H9 (cell line): ENCODE data around the gene NKX1-2. TPM values are rescaled to one million over a fixed set of nuclear protein-coding genes. Genes with fewer than 3 reads are reported as not detected.

Experiments used
- DNase-seq: peaks from one replicate; pipeline ENCODE4 v3.0.0-alpha.2; 2017
- H2AFZ ChIP-seq: one replicate; pipeline ENCODE4 v1.6.1; 2013; ENCODE audit warnings: mild to moderate bottlenecking, low read length, control low read depth, moderate library complexity
- H2AK5ac ChIP-seq: 2 replicates; pipeline ENCODE4 v1.6.1; 2013; ENCODE audit warnings: low read length, control low read depth, mixed read lengths; ENCODE audit not compliant: insufficient read length
- H2BK120ac ChIP-seq: one replicate; pipeline ENCODE4 v1.6.1; 2013; ENCODE audit warnings: low read depth, mild to moderate bottlenecking, low read length, control low read depth, inconsistent platforms; ENCODE audit not compliant: poor library complexity, severe bottlenecking
- H2BK12ac ChIP-seq: 2 replicates; pipeline ENCODE4 v1.6.1; 2013; ENCODE audit warnings: low read length, control low read depth, mixed read lengths, low read depth; ENCODE audit not compliant: insufficient read length
- H2BK15ac ChIP-seq: 2 replicates; pipeline ENCODE4 v1.6.1; 2013; ENCODE audit warnings: low read depth, low read length, control low read depth
- H2BK20ac ChIP-seq: one replicate; pipeline ENCODE4 v1.6.1; 2013; ENCODE audit warnings: low read depth, mild to moderate bottlenecking, low read length, control low read depth, inconsistent platforms; ENCODE audit not compliant: poor library complexity, severe bottlenecking
- H2BK5ac ChIP-seq: 2 replicates; pipeline ENCODE4 v1.6.1; 2013; ENCODE audit warnings: low read length, control low read depth, mixed read lengths; ENCODE audit not compliant: insufficient read length
- H3K14ac ChIP-seq: 2 replicates; pipeline ENCODE4 v1.6.1; 2013; ENCODE audit warnings: low read length, control low read depth; ENCODE audit not compliant: insufficient read depth
- H3K18ac ChIP-seq: 2 replicates; pipeline ENCODE4 v1.6.1; 2013; ENCODE audit warnings: low read depth, mild to moderate bottlenecking, mixed read lengths, low read length, control low read depth; ENCODE audit not compliant: insufficient read length
- H3K23ac ChIP-seq: 2 replicates; pipeline ENCODE4 v1.6.1; 2013; ENCODE audit warnings: low read length, control low read depth, mixed read lengths, low read depth; ENCODE audit not compliant: insufficient read length
- H3K23me2 ChIP-seq: 2 replicates; pipeline ENCODE4 v1.6.1; 2013; ENCODE audit warnings: low read depth, mild to moderate bottlenecking, mixed read lengths, low read length, control low read depth; ENCODE audit not compliant: insufficient read length, poor library complexity, severe bottlenecking
- H3K27ac ChIP-seq: 2 replicates; pipeline ENCODE4 v1.5.1; 2013; ENCODE audit warnings: low read length, control low read depth, mixed read lengths, low read depth; ENCODE audit not compliant: insufficient read length
- H3K27me3 ChIP-seq: 2 replicates; pipeline ENCODE4 v1.6.1; 2013; ENCODE audit warnings: low read length, control low read depth, inconsistent platforms; ENCODE audit not compliant: insufficient read depth
- H3K4ac ChIP-seq: 2 replicates; pipeline ENCODE4 v1.6.1; 2013; ENCODE audit warnings: low read depth, mild to moderate bottlenecking, control low read depth, inconsistent platforms, low read length, moderate library complexity
- H3K4me1 ChIP-seq: 2 replicates; pipeline ENCODE4 v1.6.1; 2013; ENCODE audit warnings: low read length, control low read depth, inconsistent platforms; ENCODE audit not compliant: insufficient read depth
- H3K4me2 ChIP-seq: 2 replicates; pipeline ENCODE4 v1.6.1; 2013; ENCODE audit warnings: low read length, control low read depth, mixed read lengths; ENCODE audit not compliant: insufficient read length, insufficient read depth
- H3K56ac ChIP-seq: 2 replicates; pipeline ENCODE4 v1.6.1; 2013; ENCODE audit warnings: low read depth, mild to moderate bottlenecking, mixed read lengths, low read length, control low read depth; ENCODE audit not compliant: insufficient read length
- H3K79me1 ChIP-seq: 2 replicates; pipeline ENCODE4 v1.6.1; 2013; ENCODE audit warnings: low read depth, mild to moderate bottlenecking, moderate library complexity, low read length, control low read depth, inconsistent platforms; ENCODE audit not compliant: insufficient read depth, poor library complexity, severe bottlenecking
- H3K79me2 ChIP-seq: 2 replicates; pipeline ENCODE4 v1.6.1; 2013; ENCODE audit warnings: low read length, control low read depth, inconsistent platforms; ENCODE audit not compliant: insufficient read depth
- H3K9ac ChIP-seq: 2 replicates; pipeline ENCODE4 v1.6.1; 2013; ENCODE audit warnings: low read length, control low read depth, mixed read lengths; ENCODE audit not compliant: insufficient read length; ENCODE audit errors: extremely low read depth
- H3K9me3 ChIP-seq: one replicate; pipeline ENCODE4 v1.6.1; 2013; ENCODE audit warnings: low read depth, low read length, inconsistent platforms; ENCODE audit not compliant: control insufficient read depth
- H3T11ph ChIP-seq: one replicate; pipeline ENCODE4 v1.6.1; 2013; ENCODE audit warnings: mild to moderate bottlenecking, low read length, control low read depth, inconsistent platforms
- H4K20me1 ChIP-seq: one replicate; pipeline ENCODE4 v1.6.1; 2013; ENCODE audit not compliant: control insufficient read depth, insufficient read length, insufficient read depth
- H4K5ac ChIP-seq: 2 replicates; pipeline ENCODE4 v1.6.1; 2013; ENCODE audit warnings: low read depth, mild to moderate bottlenecking, mixed read lengths, low read length, control low read depth; ENCODE audit not compliant: insufficient read length
- H4K8ac ChIP-seq: replicated peaks from 2 replicates; pipeline ENCODE4 v1.6.1; 2013; ENCODE audit warnings: low read length, control low read depth, mixed read lengths, low read depth; ENCODE audit not compliant: insufficient read length
- H4K91ac ChIP-seq: 2 replicates; pipeline ENCODE4 v1.6.1; 2013; ENCODE audit warnings: low read depth, mild to moderate bottlenecking, moderate library complexity, mixed read lengths, low read length, control low read depth; ENCODE audit not compliant: insufficient read length
- H3K27ac Mint-ChIP-seq, 3 experiments: 2 replicates in 2 of 3; 3 replicates in 1 of 3; pipeline ENCODE4 v1.8.0; 2020 to 2021; ENCODE audit warnings: mixed read lengths in 3 of 3, mild to moderate bottlenecking in 1 of 3, moderate library complexity in 1 of 3
- H3K27me3 Mint-ChIP-seq: 2 replicates; pipeline ENCODE4 v1.8.0; 2021; ENCODE audit warnings: low read depth, mild to moderate bottlenecking, moderate library complexity, mixed read lengths
- H3K36me3 Mint-ChIP-seq, 3 experiments: 2 replicates in 2 of 3; 3 replicates in 1 of 3; pipeline ENCODE4 v1.8.0; 2020 to 2021; ENCODE audit warnings: low read depth in 3 of 3, mixed read lengths in 3 of 3; ENCODE audit not compliant: insufficient read depth in 1 of 3
- H3K4me1 Mint-ChIP-seq, 2 experiments: 2 replicates each; pipeline ENCODE4 v1.8.0; 2020; ENCODE audit warnings: mixed read lengths in 2 of 2
- H3K4me3 Mint-ChIP-seq, 2 experiments: 2 replicates in 1 of 2; 3 replicates in 1 of 2; pipeline ENCODE4 v1.8.0; 2020 to 2021; ENCODE audit warnings: mild to moderate bottlenecking in 2 of 2, mixed read lengths in 2 of 2, moderate library complexity in 1 of 2
- H3K9me3 Mint-ChIP-seq, 2 experiments: 2 replicates in 1 of 2; 3 replicates in 1 of 2; pipeline ENCODE4 v1.8.0; 2020; ENCODE audit warnings: mild to moderate bottlenecking in 2 of 2, mixed read lengths in 2 of 2, moderate library complexity in 1 of 2
- CTCF ChIP-seq: fragments of 200-600 bp; sonication (generic); conservative IDR thresholded peaks from 3 replicates; pipeline ENCODE4 v1.8.0; 2021; ENCODE audit warnings: antibody characterized with exemption, mild to moderate bottlenecking
- total RNA-seq: library from RNA; stranded (reverse); gene quantifications from 2 replicates; pipeline ENCODE4 v1.2.1, GENCODE V29; 2021

NKX1-2 gene
- total RNA-seq, 1 experiment from 2014 or later = 15.3 TPM

- Histone ChIP-seq H3K56ac (no peak overlapping the region), H4K20me1 (no peaks in the 10 kb centered on the region), H2BK15ac (no peak overlapping the region), H3K4me1 (no peaks in the 10 kb centered on the region), H4K91ac (no peak overlapping the region), H3K23ac (no peak overlapping the region), H3K9ac (no peak overlapping the region), H3K27ac (no peak overlapping the region), H2AFZ (no peak overlapping the region), H4K8ac (no peak overlapping the region), H3K23me2 (no peaks in the 10 kb centered on the region), H3K4me2 (no peak overlapping the region), H3K79me2 (peaks cover 3% of the 10 kb centered on the region; the same call in 1 of the 2 replicates), H2AK5ac (no peak overlapping the region), H3K4ac (no peak overlapping the region), H2BK120ac (no peak overlapping the region), H3K18ac (no peak overlapping the region), H3T11ph (no peak overlapping the region), H2BK5ac (no peak overlapping the region), H2BK20ac (no peak overlapping the region), H3K27me3 (no peaks in the 10 kb centered on the region), H3K9me3 (no peaks in the 10 kb centered on the region), H4K5ac (no peak overlapping the region), H3K79me1 (peaks cover 6% of the 10 kb centered on the region), H3K14ac (no peak overlapping the region), H2BK12ac (no peak overlapping the region)
- H3K27me3 Mint-ChIP-seq = no peaks in the 10 kb centered on the region
- no peaks in the 10 kb centered on the region for H3K4me1 Mint-ChIP-seq
- no peak for TF ChIP-seq CTCF
- no peak for DNase-seq
- H3K27ac Mint-ChIP-seq = no peak overlapping the region
- H3K4me3 Mint-ChIP-seq = no peak overlapping the region
- peaks cover 10 to 37% (median 13%) of the 10 kb centered on the region in 3 experiments; a peak in 6 of 7 replicates for H3K36me3 Mint-ChIP-seq
- H3K9me3 Mint-ChIP-seq = no peaks in the 10 kb centered on the region
These were observed 40.1 kb downstream of the NKX1-2 start for GRCh38 chr10:124409696-124410095.
